GM13977 (cell line): ENCODE results near the gene ITGAE.
"Not testable (repeated sequence)": the region's sequence is repeated elsewhere in the genome, so short reads cannot be mapped to it uniquely, and the experiment has no call there.

Source experiments
- DNase-seq: peaks from one replicate; pipeline ENCODE4 v3.0.0; 2012; ENCODE audit warnings: low spot score
- CTCF ChIP-seq: IDR thresholded peaks from 2 replicates; pipeline ENCODE4 v1.5.1; 2012; ENCODE audit warnings: mild to moderate bottlenecking, control low read depth; ENCODE audit not compliant: insufficient read depth; ENCODE audit errors: extremely low read depth, missing control alignments
- in situ Hi-C: fragments of 300-500 bp; cut with MboI; formaldehyde crosslinking; loops from one replicate; pipeline ENCODE4 v1.12.0; 2022; ENCODE audit warnings: low sequenced_read_pairs, low pct_unique_long_range_greater_than_20kb, mixed read lengths, inconsistent platforms; ENCODE audit not compliant: unreplicated experiment

Gene ITGAE

GRCh38 chr17:3795390-3796102 is 5.4 kb downstream of the ITGAE start:
- in situ Hi-C loops = no loop called here
- no peak for DNase-seq
- no peak for TF ChIP-seq CTCF

GRCh38 chr17:3794557-3795389 is 6.2 kb downstream of the ITGAE start:
- DNase-seq = no peak
- in situ Hi-C loops = no loop called here
- no peak for TF ChIP-seq CTCF

- DNase-seq, in situ Hi-C loops: not testable (repeated sequence)
Measured at GRCh38 chr17:3794152-3794551, 6.8 kb downstream of the ITGAE start.

- DNase-seq, in situ Hi-C loops: not testable (repeated sequence)
Measured at GRCh38 chr17:3793258-3793657, 7.7 kb downstream of the ITGAE start.

GRCh38 chr17:3792481-3792880 is 8.5 kb downstream of the ITGAE start:
- DNase-seq = no peak
- in situ Hi-C loops = no loop called here
- TF ChIP-seq CTCF = no peak

GRCh38 chr17:3788200-3788599 is 12.8 kb downstream of the ITGAE start:
- no peak for TF ChIP-seq CTCF
- in situ Hi-C loops = no loop called here
- no peak for DNase-seq

- DNase-seq, in situ Hi-C loops: not testable (repeated sequence)
Measured at GRCh38 chr17:3785323-3785722, 15.7 kb downstream of the ITGAE start.

GRCh38 chr17:3782751-3783150 is 18.2 kb downstream of the ITGAE start:
- in situ Hi-C loops = no loop called here
- TF ChIP-seq CTCF = no peak
- no peak for DNase-seq
